ENCODE data around the gene SMIM45.

The SMIM45 gene

GRCh38 chr22:41966607-41967240 is 14.8 kb downstream of the SMIM45 start:
- peak in 47 of 58 donors; percentile 18 to 81 (median 46) for DNase-seq

- no peak for DNase-seq
Measured at GRCh38 chr22:41968601-41969000, 16.7 kb downstream of the SMIM45 start.

- peak in 3 of 58 donors; percentile 14 to 44 (median 32) for DNase-seq
Measured at GRCh38 chr22:41969110-41969646, 17.2 kb downstream of the SMIM45 start, which contains the start of gene SEPTIN3. Gene SEPTIN3, plus strand, starts transcription at chr22:41969443. Its CDS starts 2,050 bp downstream, at chr22:41971493.

GRCh38 chr22:41970601-41971000 is 18.7 kb downstream of the SMIM45 start:
- no peak for DNase-seq

- no peak for DNase-seq
Measured at GRCh38 chr22:41971431-41971830, 19.5 kb downstream of the SMIM45 start.

GRCh38 chr22:41974691-41975290 is 22.8 kb downstream of the SMIM45 start:
- no peak for DNase-seq

GRCh38 chr22:41975299-41976069 is 23.5 kb downstream of the SMIM45 start:
- no peak for DNase-seq

- peak in 49 of 58 donors; percentile 21 to 85 (median 59) for DNase-seq
Measured at GRCh38 chr22:41976070-41976901, 24.3 kb downstream of the SMIM45 start.

- peak in 12 of 58 donors; percentile 18 to 57 (median 40) for DNase-seq
Measured at GRCh38 chr22:41976961-41977566, 25.1 kb downstream of the SMIM45 start.

GRCh38 chr22:41978732-41979131 is 26.8 kb downstream of the SMIM45 start:
- DNase-seq, result no peak

- peak in 35 of 58 donors; percentile 9 to 71 (median 34) for DNase-seq
Measured at GRCh38 chr22:41979423-41980250, 27.7 kb downstream of the SMIM45 start.

- no peak for DNase-seq
Measured at GRCh38 chr22:41982865-41983264, 30.9 kb downstream of the SMIM45 start.

GRCh38 chr22:41983513-41984405 is 31.8 kb downstream of the SMIM45 start:
- DNase-seq, result no peak

GRCh38 chr22:41987276-41987675 is 35.3 kb downstream of the SMIM45 start:
- no peak for DNase-seq

- DNase-seq, result no peak
Measured at GRCh38 chr22:41989246-41989645, 37.3 kb downstream of the SMIM45 start.

GRCh38 chr22:41991111-41991510 is 39.2 kb downstream of the SMIM45 start:
- DNase-seq, result no peak

- no peak for DNase-seq
Measured at GRCh38 chr22:41992496-41992895, 40.5 kb downstream of the SMIM45 start.

- no peak for DNase-seq
Measured at GRCh38 chr22:41995211-41995610, 43.3 kb downstream of the SMIM45 start.

- DNase-seq, result no peak
Measured at GRCh38 chr22:41996826-41997225, 44.9 kb downstream of the SMIM45 start.

All from anterior cingulate cortex (tissue), 58 donors.